ENCODE data around the gene IFNL3.
"Not testable (repeated sequence)": the region's sequence is repeated elsewhere in the genome, so short reads cannot be mapped to it uniquely, and the experiment has no call there.

Gene IFNL3

DNA sequence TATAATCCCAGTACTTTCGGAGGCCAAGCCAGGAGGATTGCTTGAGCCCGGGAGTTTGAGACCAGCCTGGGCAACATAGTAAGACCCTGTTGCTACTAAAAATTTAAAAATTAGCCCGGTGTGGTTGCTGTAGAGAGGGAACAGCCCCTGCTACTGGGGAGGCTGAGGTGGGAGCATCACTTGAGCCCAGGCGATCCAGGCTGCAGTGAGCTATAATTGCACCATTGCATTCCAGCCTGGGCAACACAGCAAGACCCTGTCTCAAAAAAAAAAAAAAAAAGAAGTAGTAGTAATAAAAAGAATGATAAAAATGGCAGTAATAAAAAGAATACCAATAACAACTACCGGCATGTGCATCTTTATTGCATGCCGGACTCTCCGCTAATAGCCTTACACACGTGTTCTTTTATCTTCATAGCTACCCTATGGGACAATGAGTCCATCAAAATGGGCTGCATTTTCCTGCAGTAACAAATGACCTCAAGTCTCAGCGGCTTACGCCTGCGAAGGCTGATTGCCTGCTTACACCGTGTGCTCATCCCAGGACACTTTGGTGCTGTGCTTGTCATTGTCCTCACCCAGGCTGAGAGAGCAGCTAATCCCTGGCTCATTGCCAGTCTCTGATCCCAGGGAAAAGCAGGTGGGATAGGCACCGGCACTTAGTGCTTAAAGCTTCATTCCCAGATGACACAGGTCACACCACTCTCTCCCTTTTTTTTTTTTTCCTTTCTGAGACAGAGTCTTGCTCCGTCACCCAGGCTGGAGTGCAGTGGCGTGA is 26.4 kb downstream of the IFNL3 start:
- no peak for DNase-seq (ENCODE audit: low spot score)

DNA sequence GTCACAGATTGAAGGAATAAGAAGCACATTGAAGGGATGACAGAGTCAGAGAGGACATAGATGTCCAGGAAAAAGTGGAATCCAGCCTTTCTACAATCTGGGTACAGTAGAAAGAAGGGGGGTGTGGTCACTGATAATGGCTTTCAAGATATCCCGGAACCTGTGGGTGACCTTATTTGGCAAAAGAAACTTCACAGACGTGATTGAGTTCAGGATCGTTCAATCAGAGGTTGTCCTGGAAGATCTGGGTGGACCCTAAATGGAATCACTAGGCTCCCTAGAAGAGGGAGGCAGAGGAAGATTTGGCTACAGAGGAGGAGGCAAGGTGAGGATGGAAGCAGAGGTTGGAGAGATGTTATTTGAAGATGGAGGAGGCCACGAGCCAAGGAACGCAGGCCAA is 27.7 kb downstream of the IFNL3 start:
- no peak for DNase-seq (ENCODE audit: low spot score)

DNA sequence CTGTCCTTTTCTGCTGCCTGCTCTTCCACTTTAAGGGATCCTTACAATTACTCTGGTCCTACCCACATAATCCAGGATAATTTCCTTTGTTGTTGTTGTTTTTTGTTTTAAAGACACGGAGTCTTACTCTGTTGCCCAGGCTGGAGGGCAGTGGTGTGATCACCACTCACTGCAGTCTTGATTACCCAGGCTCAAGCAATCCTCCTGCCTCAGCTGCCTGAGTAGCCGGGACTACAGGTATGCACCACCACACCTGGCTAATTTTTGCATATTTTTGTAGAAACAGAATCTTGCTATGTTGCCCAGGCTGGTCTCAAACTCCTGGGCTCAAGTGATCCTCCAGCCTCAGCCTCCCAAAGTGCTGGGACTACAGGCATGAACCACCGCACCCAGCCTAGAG is 29.5 kb downstream of the IFNL3 start:
- DNase-seq (ENCODE audit: low spot score) = not testable (repeated sequence)

DNA sequence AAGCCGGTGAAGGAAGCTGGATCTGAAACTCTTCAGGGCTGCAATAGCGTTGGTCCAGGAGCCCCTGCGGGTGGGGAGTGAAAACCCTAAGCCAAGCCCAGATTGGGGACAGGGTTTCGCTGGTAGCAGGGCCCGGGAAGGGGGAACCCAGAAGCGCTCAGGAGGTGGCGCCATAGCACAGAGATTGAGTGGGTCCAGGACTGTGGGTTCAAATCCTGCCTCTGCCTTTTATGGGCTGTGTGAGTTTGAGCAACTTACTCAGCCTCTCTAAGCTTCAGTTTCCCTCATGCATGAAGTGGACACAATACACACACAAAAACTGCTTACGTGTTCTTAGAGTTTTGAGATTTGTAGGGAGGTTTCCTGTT is 32.4 kb downstream of the IFNL3 start:
- DNase-seq (ENCODE audit: low spot score) = no peak

DNA sequence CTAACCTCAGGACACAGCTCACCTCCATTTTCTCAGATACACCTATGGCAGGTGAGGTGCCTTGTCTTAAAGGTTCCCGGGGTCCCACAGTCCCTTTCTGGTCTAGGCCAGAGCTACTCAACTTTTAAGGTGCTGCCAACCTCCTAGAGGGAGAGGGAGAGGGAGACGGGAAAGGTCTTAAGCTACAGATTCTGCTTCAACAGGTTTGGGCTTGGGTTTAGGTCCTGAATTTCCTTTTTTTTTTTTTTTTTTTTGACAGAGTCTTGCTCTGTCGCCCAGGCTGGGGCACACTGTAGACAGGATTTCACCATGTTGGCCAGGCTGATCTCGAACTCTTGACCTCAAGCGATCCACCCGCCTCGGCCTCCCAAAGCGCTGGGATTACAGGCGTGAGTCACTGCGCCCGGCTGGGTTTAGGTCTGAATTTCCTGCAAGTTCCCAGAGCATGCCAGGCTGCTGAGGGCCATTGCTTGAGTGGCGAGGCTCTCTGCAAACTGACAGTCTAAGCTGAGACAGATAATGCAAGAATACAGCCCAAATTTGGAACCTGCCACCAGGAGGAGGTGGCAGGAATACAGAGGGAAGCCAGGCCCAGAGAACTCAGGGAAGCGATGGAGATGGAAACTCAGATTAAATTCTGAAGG is 33.0 kb downstream of the IFNL3 start:
- DNase-seq (ENCODE audit: low spot score) = no peak

DNA sequence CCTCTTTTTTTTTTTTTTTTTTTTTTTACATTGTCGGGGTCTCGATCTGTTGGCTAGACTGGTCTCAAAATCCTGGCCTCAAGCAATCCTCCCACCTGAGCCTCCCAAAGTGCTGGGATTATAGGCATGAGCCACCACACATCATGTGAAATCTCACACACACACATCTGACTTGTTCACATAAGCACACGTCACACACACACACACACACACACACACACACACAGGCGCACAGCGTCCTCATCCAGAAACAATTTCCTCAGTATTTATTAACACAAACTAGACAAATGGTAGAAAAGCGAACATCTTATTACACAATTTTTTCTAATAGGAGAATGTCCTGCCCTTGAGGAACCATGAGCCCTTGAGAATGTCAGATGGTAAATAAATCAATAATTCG is 35.6 kb downstream of the IFNL3 start:
- DNase-seq (ENCODE audit: low spot score) = no peak

DNA sequence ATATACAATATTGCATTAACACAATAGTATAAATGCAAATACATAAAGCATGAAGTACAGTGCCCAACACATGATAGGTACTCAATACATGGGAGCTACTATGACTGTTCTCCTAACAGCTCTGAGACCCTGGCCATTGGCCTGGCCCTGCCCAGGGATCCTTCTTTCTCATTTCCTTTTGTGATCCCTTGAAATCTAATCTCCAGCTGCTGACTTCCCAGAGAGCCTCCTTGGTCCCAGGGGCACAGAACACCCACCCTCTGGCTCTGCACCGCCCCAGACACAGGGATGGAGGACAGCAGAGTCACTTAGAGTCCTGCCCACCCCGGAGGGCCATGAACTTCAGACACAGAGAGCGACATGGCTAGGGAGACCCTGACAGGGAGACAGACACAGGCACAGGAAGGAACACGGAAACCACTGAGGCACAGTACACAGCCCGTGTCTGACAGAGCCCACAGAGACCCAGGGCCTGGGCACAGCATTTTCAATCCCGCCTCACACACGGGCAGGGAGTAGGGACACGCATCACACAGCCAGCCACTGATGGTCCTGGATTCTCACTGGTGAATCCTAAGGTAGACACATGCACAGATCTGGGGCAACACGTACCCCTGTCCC is 36.5 kb downstream of the IFNL3 start:
- no peak for DNase-seq (ENCODE audit: low spot score)

DNA sequence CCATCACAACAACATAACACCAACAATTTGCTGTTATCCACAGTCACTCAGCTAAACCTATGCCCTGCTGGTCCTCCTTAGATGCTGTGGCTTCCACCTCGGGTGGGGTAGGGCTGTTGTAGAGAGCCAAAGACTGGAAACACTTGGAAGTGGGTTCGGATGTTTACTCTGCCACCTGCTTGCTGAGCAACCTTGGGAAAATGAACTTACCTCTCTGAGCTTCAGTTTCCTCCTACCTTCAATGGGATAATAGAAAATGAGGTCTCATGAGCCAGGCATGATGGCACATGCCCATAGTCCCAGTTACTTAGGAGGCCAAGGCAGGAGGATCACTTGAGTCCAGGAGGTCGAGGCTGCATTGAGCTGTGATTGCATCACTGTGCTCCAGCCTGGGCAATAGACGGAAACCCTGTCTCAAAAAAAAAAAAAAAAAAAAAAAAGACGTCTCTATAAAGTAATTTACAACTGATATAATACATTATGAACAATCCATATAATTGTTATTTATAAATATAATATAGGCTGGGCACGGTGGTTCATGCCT is 37.4 kb downstream of the IFNL3 start:
- no peak for DNase-seq (ENCODE audit: low spot score)

DNA sequence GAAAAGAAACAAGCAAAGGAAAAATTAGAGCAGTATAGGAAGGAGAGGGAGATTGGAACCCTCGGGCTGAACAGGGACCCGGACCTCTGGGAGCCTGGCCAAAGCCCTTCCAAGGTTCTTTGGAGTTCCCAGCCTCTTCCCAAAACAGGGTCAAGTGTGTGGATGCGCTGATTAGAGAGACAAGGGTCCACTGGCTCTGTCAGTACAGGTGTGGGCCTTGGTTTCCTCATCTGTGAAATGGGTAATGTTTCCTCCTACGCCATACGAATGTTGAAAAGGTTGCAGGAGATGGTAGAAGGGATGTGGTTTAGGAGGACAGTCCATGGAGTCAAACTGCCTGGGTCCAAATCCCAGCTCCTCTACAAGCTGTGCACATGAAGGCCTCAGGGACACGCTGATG is 38.7 kb downstream of the IFNL3 start:
- DNase-seq (ENCODE audit: low spot score) = no peak

DNA sequence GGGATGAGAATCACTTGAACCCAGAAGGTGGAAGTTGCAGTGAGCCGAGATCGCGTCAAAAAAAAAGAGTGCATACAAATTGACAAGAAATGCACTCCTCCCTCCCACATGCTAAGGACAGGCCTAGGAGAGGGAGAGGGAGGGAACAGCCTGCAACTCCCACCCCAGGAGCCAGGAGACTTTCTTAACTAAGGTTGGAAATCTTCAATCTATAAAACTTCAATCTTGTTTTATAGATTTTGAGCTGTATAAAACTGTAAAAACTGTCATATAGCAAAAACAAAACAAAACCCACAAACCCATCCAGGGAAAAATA is 39.4 kb downstream of the IFNL3 start:
- DNase-seq (ENCODE audit: low spot score) = no peak

DNA sequence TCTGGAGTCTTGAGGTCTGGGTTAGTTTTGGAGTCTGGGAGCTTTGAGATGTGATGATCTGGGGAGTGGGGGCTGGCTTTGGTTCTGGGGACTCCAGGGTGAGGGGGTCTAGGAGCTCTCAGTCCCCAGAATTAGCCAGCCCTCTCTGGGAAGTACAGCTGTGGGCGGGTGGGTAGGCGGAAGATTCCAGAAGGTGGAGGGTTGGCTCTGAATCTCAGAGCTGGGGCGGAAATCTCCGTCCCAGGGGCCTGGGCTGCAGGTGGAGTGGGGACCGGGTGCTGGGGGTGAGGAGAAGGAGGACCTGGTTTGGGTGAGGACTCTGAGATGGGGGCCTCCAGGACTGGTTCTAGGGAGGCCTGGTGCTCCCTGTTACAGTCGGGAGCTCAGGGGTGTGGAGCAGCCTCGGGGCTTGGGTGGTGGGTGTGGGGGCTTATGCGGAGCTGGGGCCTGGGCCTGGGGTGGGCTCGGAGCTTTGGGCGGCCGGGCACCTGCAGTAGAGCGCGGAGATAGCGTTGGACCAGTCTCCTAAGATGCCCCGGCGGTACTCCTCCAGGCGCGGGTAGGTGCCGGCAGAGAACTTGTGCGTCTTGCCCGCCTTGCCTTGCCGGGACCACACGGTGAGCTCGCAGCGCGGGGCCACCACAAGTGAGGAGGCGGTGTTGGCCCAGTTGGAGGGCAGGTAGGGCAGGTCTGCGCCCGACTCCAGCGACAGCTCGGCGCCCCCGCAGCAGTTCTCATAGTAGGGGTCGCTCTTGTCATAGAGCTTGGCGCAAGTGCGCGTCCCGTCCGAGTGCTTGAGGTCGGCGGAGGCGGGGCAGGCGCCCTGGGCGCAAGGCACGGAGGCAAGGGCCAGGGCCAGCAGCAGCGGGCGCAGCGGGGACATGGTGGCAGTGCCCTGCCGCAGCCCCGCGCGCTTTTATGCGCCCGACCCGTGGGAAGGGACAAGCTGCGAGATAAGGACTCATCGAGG is 41.1 kb downstream of the IFNL3 start, which contains the start of gene SYCN:
Gene SYCN, minus strand, starts transcription at position 892 of the 970 bp plus-strand sequence. Its CDS starts 9 bp downstream, at position 883.
- no peak for DNase-seq (ENCODE audit: low spot score)

DNA sequence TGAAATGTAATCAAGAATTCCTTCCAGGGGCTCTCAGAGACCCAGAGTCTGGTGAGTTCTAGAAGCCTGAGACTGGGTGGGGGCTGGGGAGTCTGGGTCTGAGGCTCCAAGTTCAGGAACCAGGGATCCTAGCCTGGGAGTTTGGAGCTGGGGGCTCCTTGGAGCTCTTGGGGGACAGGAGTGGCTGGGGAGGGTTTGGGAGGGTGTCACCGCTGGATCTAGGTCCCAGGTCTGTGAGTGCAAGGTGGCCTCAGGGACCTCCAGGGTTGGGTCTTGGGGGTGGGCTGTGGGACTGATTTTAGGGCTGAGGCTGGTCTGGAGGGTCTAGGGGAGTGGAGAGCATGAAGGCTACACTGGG is 41.8 kb downstream of the IFNL3 start:
- DNase-seq (ENCODE audit: low spot score) = no peak

DNA sequence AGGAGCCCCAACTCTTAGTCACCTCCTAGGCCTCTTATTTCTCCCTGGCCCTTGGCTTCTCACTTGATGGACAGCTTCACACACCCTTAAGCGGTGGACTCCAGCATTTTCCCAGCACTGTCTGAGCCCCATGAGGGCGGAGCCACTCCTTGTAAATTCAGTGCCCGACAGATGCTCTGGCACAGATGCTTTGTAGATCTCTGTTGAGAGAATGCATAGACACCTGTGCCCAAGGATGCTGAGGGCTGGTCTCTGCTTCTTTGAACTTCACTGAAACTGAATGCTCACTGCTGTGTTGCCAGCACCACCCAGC is 44.0 kb downstream of the IFNL3 start:
- no peak for DNase-seq (ENCODE audit: low spot score)

DNA sequence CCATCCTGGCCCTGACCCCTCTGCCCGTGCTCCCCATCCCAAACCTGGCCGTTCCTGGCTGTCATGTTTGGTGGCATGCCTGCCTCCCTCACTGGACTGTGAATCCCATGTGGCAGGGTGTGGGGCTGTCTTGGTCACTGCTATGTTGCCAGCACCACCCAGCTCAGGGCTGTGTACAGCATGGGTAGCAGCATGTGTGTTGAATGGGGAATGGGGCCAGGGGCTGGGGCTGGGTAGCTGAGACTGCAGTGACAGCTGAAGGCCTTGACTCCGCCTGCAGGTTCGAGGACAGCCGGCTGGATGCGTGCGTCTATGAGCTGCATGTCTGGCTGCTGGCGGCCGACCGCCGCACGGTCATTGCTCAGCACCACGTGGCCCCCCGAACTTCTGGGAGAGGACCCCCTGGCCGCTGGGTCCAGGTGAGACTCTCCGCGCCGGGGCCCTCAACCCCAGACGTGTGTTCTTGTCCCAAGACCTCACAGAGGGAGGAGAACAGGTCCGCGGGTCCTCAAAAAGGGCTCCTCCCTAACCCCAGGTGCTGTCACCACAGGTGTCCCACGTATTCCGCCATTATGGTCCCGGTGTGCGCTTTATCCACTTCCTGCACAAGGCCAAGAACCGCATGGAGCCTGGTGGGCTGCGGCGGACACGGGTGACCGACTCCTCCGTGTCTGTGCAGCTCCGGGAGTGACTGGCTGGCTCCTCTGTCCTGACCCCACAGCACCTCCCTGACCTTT is 44.6 kb downstream of the IFNL3 start:
- no peak for DNase-seq (ENCODE audit: low spot score)

DNA sequence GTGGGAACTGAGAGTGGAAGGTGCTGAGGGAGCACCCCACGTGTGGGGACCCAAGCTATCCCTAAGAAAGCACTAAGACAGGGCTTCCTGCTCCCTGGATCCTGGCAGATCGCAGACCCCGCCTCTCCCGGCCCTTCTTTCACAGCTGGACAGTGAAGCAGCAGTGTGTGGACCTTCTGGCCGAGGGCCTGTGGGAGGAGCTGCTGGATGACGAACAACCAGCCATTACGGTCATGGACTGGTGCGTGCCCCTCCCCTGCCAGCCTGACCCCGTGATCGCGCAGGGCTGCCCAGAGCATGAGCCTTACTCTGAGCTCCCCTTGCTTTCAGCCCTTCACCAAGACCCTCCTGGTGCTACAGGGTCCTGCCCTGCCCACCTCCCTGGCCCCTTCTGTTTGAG is 45.8 kb downstream of the IFNL3 start:
- DNase-seq (ENCODE audit: low spot score) = no peak

DNA sequence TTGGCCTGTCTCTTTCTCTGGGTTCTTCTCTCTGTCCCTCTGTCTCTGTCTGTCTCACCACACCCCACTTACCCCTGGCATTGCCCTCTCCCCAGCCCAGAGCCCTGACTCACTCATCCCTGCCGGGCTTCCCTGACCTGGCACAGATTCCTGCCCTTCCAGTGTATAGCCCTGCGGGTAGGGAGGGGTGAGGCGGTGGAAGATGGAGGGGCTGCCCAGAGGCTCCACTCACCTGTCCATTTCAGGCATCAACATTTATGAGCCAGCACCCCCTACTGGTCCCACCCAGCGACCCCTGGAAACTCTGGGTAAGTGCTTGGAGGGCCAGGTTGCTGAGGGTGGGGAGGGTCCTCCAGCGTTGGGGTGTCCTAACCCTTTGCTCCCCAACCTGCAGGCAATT is 47.0 kb downstream of the IFNL3 start:
- no peak for DNase-seq (ENCODE audit: low spot score)

DNA sequence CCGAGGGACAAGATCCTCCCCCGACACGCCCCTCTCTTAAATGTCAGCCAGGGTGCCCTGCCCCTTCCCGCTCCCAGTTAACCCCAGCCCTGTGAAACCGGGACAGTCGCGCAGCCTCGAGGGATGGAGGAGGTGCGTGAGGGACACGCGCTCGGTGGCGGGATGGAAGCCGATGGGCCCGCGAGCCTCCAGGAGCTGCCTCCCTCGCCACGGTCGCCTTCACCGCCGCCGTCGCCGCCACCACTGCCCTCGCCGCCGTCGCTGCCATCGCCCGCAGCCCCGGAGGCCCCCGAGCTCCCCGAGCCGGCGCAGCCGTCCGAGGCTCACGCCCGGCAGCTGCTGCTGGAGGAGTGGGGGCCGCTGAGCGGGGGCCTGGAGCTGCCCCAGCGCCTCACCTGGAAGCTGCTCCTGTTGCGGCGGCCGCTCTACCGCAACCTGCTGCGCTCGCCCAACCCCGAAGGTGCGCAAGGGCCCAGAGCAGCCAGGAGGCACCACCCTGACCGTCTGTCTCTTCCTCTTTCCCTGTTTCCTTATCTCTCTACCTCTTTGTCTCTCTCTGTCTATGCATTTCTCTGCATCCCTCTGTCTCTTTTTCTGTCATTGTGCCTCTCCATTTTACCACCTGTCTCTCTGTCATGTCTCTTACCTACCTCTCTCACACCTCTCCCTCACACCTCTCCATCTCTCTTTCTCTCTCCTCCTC is 47.8 kb downstream of the IFNL3 start, which contains the start of gene NCCRP1:
Gene NCCRP1, plus strand, starts transcription at position 105 of the 703 bp plus-strand sequence. Its CDS starts 19 bp downstream, at position 124.
- no peak for DNase-seq (ENCODE audit: low spot score)

DNA sequence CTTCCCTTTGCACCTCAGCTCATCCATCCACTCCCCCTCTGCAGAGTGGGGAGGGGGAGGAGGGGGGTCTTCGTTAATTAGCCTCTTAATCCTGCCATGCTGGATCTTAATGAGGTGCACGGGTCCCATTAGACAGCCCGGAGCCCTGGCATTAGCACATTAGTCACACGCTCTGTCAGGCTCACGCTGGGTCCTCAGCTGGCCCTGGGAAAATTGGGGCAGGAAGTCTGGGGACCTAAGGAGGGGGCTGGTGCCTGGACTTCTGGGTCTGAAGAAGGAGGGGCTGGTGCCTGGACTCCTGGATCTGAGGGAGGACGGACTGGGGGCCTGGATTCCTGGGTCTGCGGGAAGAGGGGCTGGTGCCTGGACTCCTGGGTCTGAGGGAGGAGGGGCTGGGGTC is 48.5 kb downstream of the IFNL3 start:
- no peak for DNase-seq (ENCODE audit: low spot score)

DNA sequence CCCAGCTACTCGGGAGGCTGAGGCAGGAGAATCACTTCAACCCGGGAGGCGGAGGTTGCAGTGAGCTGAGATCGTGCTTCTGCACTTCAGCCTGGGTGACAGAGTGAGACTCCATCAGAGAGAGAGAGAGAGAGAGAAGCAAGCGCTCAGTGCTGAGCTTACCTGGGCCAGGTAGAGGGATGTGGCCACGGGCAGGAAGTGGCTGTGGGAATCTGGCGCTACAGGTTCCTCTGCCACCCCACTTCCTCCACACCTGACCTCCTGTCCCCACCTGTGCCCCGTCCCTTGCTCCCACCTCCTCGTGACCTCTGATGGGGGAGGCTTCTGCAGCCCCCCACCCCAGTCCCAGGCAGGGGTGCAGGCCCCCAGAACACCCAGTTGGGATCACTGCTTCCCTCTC is 49.1 kb downstream of the IFNL3 start:
- DNase-seq (ENCODE audit: low spot score) = no peak

DNA sequence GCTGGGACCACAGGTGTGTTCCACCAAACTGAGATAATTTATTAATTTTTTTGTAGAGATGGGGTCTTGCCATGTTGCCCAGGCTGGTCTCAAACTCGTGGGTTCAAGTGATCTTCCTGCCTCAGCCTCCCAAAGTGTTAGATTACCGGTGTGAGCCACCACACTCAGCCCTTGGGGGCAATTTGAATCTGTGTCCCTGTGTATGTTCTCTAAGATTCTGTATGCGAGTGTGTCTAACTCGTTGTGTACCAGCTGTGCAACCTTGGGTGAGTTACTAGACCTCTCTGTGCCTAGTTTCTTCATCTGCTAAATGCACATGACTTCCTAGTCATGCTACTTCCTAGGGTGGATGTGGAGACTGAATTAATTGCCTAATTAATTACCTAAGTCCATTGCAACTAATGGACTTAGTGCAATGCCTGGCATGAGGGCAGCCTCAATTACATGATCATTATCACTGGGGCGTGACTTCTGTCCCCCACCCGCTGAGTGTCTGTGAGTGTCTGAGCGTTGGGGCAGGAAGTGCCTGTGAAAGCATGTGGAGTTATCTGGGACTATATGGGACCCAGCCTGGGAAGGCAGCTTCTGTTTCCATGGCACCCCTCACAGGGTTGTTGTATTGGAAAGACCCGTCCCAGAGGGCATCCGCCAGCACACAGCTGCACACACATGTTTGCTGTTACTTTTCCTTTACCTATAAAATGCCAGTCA is 49.8 kb downstream of the IFNL3 start:
- DNase-seq (ENCODE audit: low spot score) = no peak

Data from kidney capillary endothelial cell (primary cell).